Inflammatory macrophage (primary cell): Measurements from ENCODE around the gene EZH2.

Source experiments
- DNase-seq, 2 donors: peaks; one replicate each; pipeline ENCODE4 v3.0.0-alpha.2; 2020 to 2022

Gene EZH2

GRCh38 chr7:148898845-148899484, 14.9 kb upstream of the EZH2 start:
- DNase-seq: no peak

- no peak for DNase-seq
Observed at GRCh38 chr7:148894591-148894990, 10.5 kb upstream of the EZH2 start.

DNA sequence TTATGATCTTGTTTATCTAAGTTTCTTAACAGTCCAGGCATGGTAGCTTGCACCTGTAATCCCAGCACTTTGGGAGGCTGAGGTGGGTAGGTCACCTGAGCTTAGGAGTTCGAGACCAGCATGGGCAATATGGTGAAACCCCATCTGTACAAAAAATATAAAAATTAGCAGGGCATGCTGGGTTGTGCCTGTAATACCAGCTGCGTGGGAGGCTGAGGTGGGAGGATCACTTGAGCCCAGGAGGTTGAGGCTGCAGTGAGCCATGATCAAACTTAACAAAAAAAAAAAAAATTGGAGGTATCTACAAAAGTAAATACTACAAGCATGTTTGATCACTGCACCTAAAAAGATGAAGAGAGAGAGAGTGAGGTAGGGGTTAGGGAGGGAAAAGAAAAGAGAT, 9.0 kb upstream of the EZH2 start:
- DNase-seq: no peak

- DNase-seq: no peak
Observed at GRCh38 chr7:148888300-148888699, 4.2 kb upstream of the EZH2 start.

GRCh38 chr7:148886844-148887243, 2.8 kb upstream of the EZH2 start:
- no peak for DNase-seq

DNA sequence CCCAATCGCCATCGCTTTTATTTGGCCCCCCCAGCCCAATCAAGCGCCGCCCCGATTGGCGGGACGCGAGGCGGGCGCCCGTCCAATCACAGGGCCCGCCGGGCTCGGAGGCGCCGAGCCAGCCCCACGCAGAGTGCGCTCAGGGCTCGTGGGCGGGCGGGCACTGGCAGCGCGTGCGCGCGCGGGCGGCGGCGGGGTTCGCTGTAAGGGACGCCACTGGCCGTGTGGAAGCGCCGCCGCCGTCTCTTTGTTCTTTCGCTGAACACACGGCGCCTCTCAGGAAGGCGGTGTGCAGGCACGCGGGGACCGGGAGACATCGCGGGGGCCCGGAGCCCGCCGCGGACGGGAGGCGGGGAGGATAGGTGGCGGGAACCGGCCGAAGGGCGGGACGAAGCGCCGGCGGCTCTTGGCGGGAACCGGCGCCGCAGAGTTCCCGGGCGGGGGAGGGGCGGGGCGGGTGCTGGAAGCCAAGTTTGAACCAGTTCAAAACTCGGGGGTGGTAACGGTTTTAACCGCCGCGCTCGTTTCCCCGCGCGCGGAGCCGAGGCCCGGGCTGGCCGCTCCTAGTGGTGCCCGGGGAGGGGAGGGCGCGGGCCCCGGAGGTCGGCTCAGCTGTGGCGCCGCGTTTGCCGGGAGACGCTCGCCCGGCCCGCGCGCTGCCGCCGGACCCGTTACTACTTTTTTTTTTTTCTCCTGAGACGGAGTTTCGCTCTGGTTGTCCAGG, 370 bp upstream of the EZH2 start:
- peak; percentile 96 to 97 for DNase-seq

DNA sequence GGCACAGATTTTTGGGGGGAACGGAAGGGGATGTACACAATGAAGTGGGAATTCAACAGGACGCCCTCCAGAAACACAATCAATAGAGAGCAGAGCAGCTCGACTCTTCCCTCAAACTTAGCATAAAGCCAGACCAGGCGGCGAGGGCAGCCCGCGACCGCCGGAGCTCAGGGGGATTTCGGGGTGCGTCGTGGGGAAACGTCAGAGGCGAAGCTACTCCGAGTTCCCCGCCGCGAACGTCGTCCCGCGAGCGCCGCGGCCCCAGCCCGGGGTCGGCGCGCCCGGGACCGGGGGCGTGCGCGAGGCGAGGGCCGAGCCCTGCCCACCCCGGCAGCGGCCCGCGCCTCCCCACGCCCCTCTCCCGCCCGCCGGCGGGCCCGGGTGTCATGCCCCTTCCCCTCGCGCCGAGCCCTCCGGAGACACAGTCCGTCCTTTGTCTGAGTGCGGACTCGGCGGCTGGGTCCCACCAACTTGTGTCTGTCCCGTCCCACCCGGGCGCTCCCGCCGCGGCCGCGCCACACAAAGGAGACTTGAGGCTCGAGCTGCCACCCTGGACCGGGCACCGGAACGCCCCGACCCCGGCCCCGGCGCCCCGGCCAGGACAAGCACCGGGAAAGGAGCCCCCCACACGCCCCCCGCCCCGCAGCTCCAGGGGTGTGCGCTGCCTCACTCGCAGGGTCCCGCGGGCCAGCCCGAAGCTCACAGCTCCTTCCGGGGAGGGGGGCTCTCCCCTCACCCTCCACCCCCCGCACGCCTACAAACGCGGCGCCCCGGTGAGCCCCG, 634 bp downstream of the EZH2 start:
- peak in 1 of 2 donors; percentile 18 for DNase-seq

DNA sequence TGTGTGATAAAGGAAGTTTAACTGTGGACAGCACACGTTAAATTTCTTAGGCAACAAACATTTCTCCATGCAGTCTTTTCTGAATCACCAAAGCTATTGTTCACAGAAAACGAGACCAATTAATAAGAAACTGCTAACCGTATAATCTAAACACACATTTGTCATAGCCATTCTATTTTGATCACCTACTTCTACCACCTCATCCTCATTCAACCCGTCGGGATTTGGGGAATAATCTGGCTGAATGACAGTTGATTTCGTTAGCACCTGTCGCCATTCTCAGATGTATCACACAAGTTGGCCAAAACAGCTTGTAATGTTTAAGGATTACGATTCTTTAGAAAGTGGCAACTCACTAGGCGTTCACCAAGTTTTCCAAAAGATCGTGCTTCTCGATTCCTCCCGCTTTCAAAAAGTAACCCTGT, 1.2 kb downstream of the EZH2 start:
- DNase-seq: peak; percentile 4 to 22

- DNase-seq: no peak
Observed at GRCh38 chr7:148882192-148882591, 1.9 kb downstream of the EZH2 start.

DNA sequence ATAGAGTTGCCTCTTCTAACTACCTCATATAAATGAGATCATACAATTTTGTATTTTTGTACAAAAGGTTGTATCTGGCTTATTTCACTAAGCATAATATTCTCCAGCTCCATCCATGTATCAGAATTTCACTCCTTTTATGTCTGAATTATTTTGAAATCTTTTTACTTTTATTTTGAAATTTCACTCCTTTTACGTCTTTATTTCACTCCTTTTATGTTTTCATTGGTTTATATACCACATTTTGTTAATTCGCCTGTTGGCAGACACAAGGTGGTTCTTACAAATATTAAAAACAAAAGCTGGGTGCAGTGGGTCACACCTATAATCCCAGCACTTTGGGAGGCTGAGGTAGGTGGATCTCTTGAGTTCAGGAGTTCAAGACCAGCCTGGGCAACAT, 5.8 kb downstream of the EZH2 start:
- no peak for DNase-seq

DNA sequence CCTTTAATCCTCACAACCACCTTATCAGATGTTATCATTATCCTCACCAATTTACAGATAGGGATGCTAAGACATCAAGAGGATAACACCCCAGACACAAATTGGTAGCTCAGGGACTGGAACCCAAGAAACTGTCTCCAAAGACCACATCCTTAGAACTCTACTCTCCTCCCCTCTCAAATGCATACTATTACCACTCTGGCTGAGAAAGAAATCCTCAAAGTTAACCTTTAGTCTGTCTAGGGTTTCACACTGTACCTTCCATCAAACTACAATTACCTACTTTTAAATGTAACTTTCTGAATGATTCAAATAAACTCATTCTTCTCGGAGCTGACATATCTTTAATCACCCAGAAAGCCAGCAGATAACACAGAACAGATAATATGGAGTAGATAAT, 6.6 kb downstream of the EZH2 start:
- DNase-seq: no peak

DNA sequence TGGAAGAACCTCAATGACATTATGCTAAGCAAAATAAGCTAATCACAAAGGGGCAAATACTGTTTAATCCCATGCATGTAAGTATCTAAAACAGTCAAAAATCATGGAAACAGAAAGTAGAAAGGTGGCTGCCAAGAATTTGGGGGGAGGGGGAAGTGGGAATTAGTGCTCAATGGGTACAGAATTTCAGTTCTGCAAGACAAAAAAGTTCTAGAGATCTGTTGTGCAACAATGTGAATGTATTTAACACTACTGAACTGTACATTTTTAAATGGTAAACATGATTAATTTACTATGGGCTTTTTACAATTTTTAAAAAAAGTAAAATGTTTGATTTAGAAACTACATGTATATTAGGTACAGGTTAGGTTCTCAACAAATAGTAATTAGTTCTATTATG, 11.9 kb downstream of the EZH2 start:
- DNase-seq: no peak

DNA sequence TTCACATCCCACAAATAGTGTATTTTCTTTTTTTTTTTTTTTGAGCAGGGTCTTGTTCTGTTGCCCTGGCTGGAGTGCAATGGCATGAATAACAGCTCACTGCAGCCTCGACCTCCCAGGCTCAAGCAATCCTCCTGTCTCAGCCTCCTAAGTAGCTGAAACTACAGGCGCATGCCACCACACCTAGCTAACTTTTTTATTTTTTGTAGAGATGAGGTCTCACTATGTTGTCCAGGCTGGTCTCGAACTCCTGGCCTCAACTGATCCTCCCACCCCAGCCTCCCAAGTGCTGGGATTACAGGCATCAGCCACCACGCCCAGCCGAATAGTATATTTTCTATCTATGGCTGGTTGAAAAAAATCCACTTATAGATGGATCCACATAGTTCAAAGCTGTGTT, 12.5 kb downstream of the EZH2 start:
- no peak for DNase-seq

DNA sequence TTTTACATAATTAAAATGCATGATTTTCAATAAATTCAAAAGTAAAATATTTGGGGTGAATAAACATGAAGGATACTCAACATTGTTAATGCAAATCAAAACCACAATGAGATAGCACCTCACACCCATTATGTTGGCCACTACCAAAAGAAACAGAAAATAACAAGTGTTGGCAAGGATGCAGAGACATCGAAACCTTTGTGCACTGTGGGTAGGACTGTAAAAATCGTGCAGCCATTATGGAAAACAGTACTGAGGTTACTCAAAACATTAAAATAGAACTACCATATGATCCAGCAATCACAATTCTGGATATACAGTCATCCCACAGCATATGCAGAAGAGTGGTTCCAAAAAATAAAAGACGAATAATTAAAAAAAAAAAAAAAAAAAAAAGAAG, 13.1 kb downstream of the EZH2 start:
- DNase-seq: no peak

- no peak for DNase-seq
Observed at GRCh38 chr7:148868378-148868674, 15.8 kb downstream of the EZH2 start.

DNA sequence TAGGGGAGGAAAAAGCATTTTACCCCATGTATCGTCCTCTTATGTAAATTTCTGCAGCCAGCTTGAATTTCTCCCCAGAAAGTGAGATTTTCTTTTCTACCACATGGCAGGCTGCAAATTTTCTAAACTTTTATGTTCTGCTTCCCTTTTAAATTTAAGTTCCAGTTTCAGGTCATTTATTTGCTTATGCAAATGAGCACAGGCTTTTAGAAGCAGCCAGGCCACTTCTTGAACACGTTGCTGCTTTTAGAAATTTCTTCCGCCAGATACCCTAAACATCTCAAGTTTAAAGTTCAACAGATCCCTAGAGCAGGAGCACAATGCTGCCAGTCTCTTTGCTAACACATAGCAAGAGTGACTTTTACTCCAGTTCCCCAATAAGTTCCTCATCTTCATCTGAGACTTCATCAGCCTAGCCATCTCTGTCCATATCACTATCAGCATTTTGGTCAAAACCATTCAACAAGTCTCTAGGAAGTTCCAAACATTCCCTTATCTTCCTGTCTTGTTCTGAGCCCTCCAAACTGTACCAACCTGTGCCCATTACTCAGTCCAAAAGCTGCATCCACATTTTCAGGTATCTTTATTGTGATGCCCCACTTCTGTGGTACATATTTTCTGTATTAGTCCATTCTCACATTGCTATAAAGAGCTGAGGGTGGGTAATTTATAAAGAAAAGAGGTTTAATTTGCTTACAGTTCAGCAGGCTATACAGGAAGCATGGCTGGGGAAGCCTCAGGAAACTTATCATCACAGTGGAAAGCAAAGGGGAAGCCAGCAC, 16.3 kb downstream of the EZH2 start:
- peak; percentile 7 to 41 for DNase-seq

DNA sequence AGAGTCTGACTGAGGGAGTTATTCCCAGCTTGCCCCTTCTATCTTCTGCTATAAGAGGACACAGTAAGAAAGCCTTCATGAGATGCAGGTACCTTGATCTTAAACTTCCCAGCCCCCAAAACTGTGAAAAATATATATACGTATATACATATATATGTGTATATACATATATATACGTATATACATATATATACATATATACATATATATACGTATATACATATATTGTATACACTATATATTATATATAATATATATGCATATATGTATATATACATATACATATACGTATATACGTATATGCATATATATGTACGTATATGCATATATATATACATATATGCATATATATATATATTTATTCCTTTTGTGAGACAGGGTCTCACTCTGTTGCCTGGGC, 17.7 kb downstream of the EZH2 start:
- DNase-seq: no peak

DNA sequence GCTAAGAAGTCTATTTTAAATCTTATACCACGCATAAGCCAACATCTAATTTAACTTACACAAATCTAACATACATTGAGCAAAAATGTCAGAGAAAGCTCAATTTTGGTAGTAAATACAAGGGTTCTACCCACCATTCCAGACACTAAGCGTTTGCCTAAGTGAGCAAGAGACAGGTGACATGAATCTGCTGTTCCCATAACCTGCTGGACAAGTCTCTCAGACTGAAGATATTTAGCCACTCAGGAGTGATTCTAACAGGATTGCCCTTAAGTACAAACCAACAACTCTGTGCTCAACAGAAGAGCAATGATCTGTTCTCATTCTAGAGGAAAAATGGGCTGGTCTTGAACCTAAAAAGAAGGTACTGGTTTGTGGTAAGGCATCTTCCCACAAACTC, 18.8 kb downstream of the EZH2 start:
- no peak for DNase-seq

DNA sequence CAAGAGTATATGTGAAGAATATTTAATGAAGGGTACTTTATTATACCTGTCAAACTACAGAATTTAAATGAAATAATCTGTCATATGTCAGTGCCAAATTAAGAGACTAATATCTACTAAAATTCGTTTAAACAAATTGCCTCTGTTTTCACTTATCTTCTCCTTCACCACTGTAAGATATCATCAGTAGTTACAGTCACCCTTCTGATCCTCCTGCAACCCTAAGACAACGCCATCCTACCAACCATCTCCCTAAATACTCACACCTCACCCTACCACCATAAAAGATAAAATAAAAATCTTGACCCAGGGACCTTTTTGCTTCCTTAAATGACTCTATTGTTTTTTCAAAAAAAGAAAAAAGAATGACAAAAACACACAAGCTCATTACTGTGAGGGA, 20.8 kb downstream of the EZH2 start:
- DNase-seq: no peak

DNA sequence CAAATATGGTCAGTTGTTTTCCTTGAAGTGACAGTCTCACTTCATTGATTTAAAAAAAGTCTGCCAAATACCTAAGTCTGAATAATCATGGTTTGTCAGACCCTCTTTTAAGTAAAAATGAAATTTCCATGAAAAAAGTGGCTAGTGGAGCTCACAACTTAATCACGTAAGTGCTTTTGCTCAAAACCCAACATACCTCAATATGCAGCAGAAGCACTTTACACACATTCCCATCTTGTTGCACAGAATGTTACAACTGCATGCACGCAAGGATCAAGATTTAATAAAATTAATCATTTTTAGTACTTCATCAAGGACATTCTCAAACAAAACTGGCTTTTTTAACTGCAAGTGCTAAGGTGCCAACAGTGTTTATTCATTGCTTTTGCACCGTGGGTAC, 21.6 kb downstream of the EZH2 start:
- no peak for DNase-seq

DNA sequence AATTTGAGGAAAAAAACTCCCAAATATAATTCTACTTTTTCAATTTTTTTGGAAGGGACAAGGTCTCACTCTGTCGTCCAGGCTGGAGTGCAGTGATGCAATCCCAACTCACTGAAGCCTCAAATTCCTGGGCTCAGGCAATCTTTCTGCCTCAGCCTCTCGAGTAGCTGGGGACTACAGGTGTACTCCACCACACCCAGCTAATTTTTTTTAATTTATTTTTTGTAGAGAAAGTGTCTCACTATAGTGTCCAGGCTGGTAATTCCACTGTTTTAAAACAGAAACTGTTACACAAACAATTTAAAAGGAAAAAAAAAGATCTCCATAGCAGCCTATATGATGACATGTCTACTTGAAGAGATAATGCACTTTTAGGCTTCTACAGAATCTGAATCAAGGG, 25.6 kb downstream of the EZH2 start:
- no peak for DNase-seq

- no peak for DNase-seq
Observed at GRCh38 chr7:148856891-148857290, 27.2 kb downstream of the EZH2 start.

- DNase-seq: no peak
Observed at GRCh38 chr7:148856578-148856881, 27.6 kb downstream of the EZH2 start.

DNA sequence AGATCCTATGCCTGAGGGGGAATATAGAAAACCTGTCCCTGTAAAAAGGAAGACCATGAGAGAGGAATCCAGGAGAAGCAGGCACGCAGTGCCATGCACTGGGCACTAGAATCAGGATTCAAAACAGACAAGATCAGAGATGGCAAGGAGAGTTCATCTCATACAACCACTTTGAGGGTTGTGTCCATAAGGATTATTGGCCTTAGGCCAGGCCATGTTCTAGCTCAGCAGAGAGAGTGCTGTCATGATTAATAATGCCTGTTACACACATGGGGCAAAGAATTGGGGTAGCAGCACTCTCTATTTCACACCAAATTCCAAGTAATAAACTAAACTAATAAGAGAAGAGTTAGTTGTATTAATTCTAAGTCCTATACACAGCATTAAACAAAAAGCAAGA, 29.1 kb downstream of the EZH2 start:
- DNase-seq: no peak
